ENCODE measurements around the gene ALDH1B1. TPM values are rescaled to one million over a fixed set of nuclear protein-coding genes. Genes with fewer than 3 reads are reported as not detected.

The ALDH1B1 gene
- total RNA-seq (10 to 100 TPM; 12.4 to 27.2 (median 13.7) TPM), polyA plus RNA-seq (11.5 TPM)
- long read RNA-seq, donor 1, transcript ALDH1B1-201 (2 exons, 3,066 nt): major isoform, 41 of 46 reads
- long read RNA-seq, donor 1, partial matches to known transcripts: 5 of 46 reads
- long read RNA-seq, donor 1, other reads (novel, unspliced or antisense): 0 of 46 reads
- long read RNA-seq, donor 2, transcript ALDH1B1-201 (2 exons, 3,066 nt): major isoform, 23 of 26 reads
- long read RNA-seq, donor 2, partial matches to known transcripts: 0 of 26 reads
- long read RNA-seq, donor 2, other reads (novel, unspliced or antisense): 2 of 26 reads
- long read RNA-seq, donor 3, transcript ALDH1B1-201 (2 exons, 3,066 nt): major isoform, 138 of 162 reads
- long read RNA-seq, donor 3, partial matches to known transcripts: 21 of 162 reads
- long read RNA-seq, donor 3, other reads (novel, unspliced or antisense): 1 of 162 reads
- long read RNA-seq, donor 4, transcript ALDH1B1-201 (2 exons, 3,066 nt): major isoform, 14 of 16 reads
- long read RNA-seq, donor 4, partial matches to known transcripts: 0 of 16 reads
- long read RNA-seq, donor 4, other reads (novel, unspliced or antisense): 2 of 16 reads

- H3K4me1 ChIP-seq (ENCODE audit: control insufficient read depth, insufficient read depth, low read length): peaks cover 5% of the 10 kb centered on the region
Observed at GRCh38 chr9:38392235-38393127, at the start of gene ALDH1B1. ALDH1B1 (plus strand) TSS chr9:38392702; CDS start chr9:38395749, 3,047 bp downstream.

GRCh38 chr9:38343037-38343436, 49.5 kb upstream of the ALDH1B1 start:
- DNase-seq (no peak), ATAC-seq (no peak)
- Histone ChIP-seq H3K4me3 (ENCODE audit: low read length) (no peak overlapping the region), H3K9me3 (ENCODE audit: control insufficient read depth, low read length) (no peaks in the 10 kb centered on the region), H3K27ac (ENCODE audit: low read length) (no peak overlapping the region), H3K27me3 (ENCODE audit: control insufficient read depth, insufficient read depth) (no peaks in the 10 kb centered on the region), H3K4me1 (ENCODE audit: control insufficient read depth, insufficient read depth, low read length) (no peaks in the 10 kb centered on the region)
- intact Hi-C loops (cut with DNase I): no loop called here
- 90% methylated on average over 3 of the region's 3 CpGs for WGBS

More at GRCh38 chr9:38392235-38393127, at the start of gene ALDH1B1:
- under 1% methylated on average over 58 of the region's 58 CpGs for WGBS
- intact Hi-C loops (cut with DNase I): no loop called here
- DNase-seq: peak; percentile 91 to 95 (median 95)
- no peak within 1 kb of the TSS for H3K27ac ChIP-seq (ENCODE audit: low read length)
- no peaks in the 10 kb centered on the region for H3K9me3 ChIP-seq (ENCODE audit: control insufficient read depth, low read length)
- ATAC-seq: peak; percentile 99 to 100
- H3K4me3 ChIP-seq (ENCODE audit: low read length): peak within 1 kb of the TSS; percentile 77
- no peaks in the 10 kb centered on the region for H3K27me3 ChIP-seq (ENCODE audit: control insufficient read depth, insufficient read depth)

DNA sequence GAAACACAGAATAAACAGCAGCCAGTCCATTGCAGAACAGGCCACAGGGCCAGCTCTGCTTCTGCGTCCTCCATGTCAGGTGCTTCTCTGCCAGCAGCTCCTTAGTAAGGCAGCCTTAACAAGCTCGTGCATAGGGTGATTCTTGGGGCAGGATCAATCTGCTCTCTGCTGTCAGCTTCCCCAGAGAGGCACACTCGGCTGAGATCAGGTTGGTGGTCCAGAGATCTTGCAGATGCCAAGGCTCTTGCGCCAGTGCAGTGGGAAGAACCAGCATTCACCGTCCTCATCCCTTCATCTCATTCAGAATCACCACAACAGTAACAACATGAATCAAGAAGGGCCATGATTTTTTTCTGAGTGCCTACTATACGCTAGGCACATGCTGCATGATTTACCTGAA, 49.0 kb upstream of the ALDH1B1 start:
- intact Hi-C loops (cut with DNase I): no loop called here

DNA sequence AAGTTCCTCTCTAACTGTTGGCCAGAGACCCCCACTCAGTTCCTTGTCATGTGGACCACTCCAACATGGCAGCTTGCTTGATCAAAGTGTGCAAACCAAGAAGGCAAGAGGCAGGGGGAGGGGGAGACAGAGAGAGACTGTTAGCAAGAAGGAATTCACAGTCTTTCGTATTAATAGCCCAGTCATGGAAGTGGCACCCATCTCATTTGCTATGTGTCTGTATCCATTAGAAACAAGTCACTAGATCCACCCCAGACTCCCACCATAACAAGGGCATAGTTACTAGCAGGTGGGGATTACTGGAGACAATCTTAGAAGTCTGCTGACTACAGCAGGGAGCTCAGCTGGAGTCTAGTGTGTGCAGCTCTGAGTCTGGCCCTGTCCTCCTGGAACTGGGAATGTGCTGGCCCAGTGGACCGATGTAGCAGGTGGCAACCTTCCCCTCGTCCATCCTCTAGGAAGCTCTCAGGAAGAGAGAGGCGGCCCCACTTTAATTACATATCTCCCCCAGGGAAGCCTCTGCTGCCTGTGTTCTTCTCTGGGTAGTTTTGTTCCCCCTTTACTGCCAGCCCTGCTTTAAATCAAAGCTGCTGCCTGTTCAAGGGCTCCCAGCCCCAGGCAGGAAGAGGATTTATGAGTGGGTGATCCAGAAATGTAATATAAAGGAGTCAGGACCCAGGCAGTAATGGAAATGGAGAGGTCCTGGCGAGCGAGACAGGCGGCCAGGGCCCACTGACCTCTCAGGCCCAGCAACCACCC, 47.8 kb upstream of the ALDH1B1 start:
- ATAC-seq: no peak
- intact Hi-C loops (cut with DNase I): no loop called here
- H3K4me3 ChIP-seq (ENCODE audit: low read length): no peak overlapping the region
- H3K4me1 ChIP-seq (ENCODE audit: control insufficient read depth, insufficient read depth, low read length): no peaks in the 10 kb centered on the region
- H3K9me3 ChIP-seq (ENCODE audit: control insufficient read depth, low read length): no peaks in the 10 kb centered on the region
- no peak for DNase-seq
- no peak overlapping the region for H3K27ac ChIP-seq (ENCODE audit: low read length)
- WGBS: 86% methylated on average over 7 of the region's 7 CpGs
- H3K27me3 ChIP-seq (ENCODE audit: control insufficient read depth, insufficient read depth): no peaks in the 10 kb centered on the region

More for the DNA sequence above, 49.0 kb upstream of the ALDH1B1 start:
- no peaks in the 10 kb centered on the region for H3K4me1 ChIP-seq (ENCODE audit: control insufficient read depth, insufficient read depth, low read length)
- WGBS: 89% methylated on average over 6 of the region's 6 CpGs
- H3K4me3 ChIP-seq (ENCODE audit: low read length): no peak overlapping the region
- H3K27ac ChIP-seq (ENCODE audit: low read length): no peak overlapping the region
- no peak for DNase-seq
- no peaks in the 10 kb centered on the region for H3K27me3 ChIP-seq (ENCODE audit: control insufficient read depth, insufficient read depth)
- H3K9me3 ChIP-seq (ENCODE audit: control insufficient read depth, low read length): no peaks in the 10 kb centered on the region
- ATAC-seq: no peak

DNA sequence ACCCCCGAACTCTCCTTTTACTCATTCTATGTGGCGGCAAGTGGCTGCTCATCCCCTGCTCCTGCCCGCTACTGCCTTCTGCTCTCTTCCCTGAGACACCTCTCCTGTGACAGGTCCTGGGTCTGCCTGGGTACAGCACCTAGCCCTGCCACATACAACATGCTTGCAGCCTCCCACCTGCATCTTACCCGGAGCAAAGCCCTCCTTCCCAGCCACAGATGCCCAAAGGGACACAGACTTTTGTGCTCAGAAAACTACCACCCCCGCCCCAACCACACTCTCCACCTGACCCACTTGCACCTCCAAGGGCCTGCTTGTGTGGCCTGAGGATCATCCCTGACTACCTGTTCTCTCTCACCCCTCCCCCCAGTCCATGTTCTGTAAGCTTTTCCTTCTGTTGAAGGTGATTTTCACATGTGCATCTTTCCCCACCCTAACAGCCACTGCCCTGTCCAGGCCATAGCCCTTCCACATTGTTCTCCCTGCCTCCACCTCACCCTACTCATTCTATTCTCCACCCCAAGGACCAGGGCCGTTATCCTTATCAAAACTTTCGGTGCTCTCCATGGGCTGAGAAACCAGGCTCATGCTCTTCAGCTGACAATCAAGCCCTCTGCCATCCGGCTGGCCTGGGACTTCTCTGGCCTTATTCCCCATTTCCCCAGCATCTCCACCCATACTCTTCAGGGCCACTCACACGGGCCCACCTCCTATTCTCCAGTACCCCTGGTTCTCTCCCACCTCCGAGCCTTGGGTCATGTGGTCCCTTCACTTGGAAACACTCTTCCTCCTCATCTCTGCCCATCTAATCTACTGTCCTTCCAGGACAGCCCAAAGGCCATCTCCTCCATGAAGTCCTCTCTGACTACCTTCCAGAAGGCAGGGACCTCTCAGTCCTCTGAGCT, 46.4 kb upstream of the ALDH1B1 start:
- ATAC-seq: no peak
- no peak for DNase-seq
- Histone ChIP-seq H3K4me3 (ENCODE audit: low read length) (no peak overlapping the region), H3K27me3 (ENCODE audit: control insufficient read depth, insufficient read depth) (no peaks in the 10 kb centered on the region), H3K27ac (ENCODE audit: low read length) (no peak overlapping the region), H3K9me3 (ENCODE audit: control insufficient read depth, low read length) (no peaks in the 10 kb centered on the region), H3K4me1 (ENCODE audit: control insufficient read depth, insufficient read depth, low read length) (no peaks in the 10 kb centered on the region)
- 83% methylated on average over 10 of the region's 10 CpGs for WGBS
- intact Hi-C loops (cut with DNase I): no loop called here

GRCh38 chr9:38346811-38347210, 45.7 kb upstream of the ALDH1B1 start:
- intact Hi-C loops (cut with DNase I): no loop called here
- no peak overlapping the region for H3K4me3 ChIP-seq (ENCODE audit: low read length)
- ATAC-seq (no peak), DNase-seq (no peak)
- H3K27ac ChIP-seq (ENCODE audit: low read length): no peak overlapping the region
- 45% methylated on average over 7 of the region's 7 CpGs for WGBS
- no peaks in the 10 kb centered on the region for H3K9me3 ChIP-seq (ENCODE audit: control insufficient read depth, low read length)
- H3K4me1 ChIP-seq (ENCODE audit: control insufficient read depth, insufficient read depth, low read length): no peaks in the 10 kb centered on the region
- H3K27me3 ChIP-seq (ENCODE audit: control insufficient read depth, insufficient read depth): no peaks in the 10 kb centered on the region

- intact Hi-C loops (cut with DNase I): no loop called here
- no peak overlapping the region for H3K27ac ChIP-seq (ENCODE audit: low read length)
- no peaks in the 10 kb centered on the region for H3K27me3 ChIP-seq (ENCODE audit: control insufficient read depth, insufficient read depth)
- DNase-seq (no peak), ATAC-seq (no peak)
- H3K4me3 ChIP-seq (ENCODE audit: low read length): no peak overlapping the region
- WGBS: 44% methylated on average over 2 of the region's 2 CpGs
- H3K9me3 ChIP-seq (ENCODE audit: control insufficient read depth, low read length): no peaks in the 10 kb centered on the region
- H3K4me1 ChIP-seq (ENCODE audit: control insufficient read depth, insufficient read depth, low read length): no peaks in the 10 kb centered on the region
Observed at GRCh38 chr9:38347271-38347671, 45.2 kb upstream of the ALDH1B1 start.

DNA sequence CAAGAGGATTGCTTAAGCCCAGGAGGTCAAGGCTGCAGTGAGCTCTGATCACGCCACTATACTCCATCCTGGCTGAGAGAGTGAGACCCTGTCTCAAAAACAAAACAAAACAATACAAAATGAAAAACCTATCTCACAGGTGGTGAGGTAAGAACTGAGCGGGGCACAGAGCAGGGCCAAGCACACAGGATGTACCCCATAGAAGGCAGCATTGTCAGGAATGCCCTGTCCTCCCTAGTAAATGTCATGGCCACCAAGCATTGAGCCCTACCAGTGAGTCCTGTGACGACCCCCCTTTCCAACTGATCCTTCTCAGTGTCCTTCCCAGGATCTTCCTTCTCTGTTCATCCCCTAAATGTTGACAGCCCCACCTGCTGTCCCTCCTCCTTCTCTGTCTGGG, 44.6 kb upstream of the ALDH1B1 start:
- DNase-seq: no peak
- Histone ChIP-seq H3K9me3 (ENCODE audit: control insufficient read depth, low read length) (no peaks in the 10 kb centered on the region), H3K27ac (ENCODE audit: low read length) (no peak overlapping the region), H3K4me3 (ENCODE audit: low read length) (no peak overlapping the region), H3K4me1 (ENCODE audit: control insufficient read depth, insufficient read depth, low read length) (no peaks in the 10 kb centered on the region), H3K27me3 (ENCODE audit: control insufficient read depth, insufficient read depth) (no peaks in the 10 kb centered on the region)
- intact Hi-C loops (cut with DNase I): no loop called here
- WGBS: 85% methylated on average over 3 of the region's 3 CpGs
- no peak for ATAC-seq

- Histone ChIP-seq H3K9me3 (ENCODE audit: control insufficient read depth, low read length) (no peaks in the 10 kb centered on the region), H3K27me3 (ENCODE audit: control insufficient read depth, insufficient read depth) (no peaks in the 10 kb centered on the region), H3K27ac (ENCODE audit: low read length) (no peak overlapping the region), H3K4me3 (ENCODE audit: low read length) (no peak overlapping the region), H3K4me1 (ENCODE audit: control insufficient read depth, insufficient read depth, low read length) (no peaks in the 10 kb centered on the region)
- DNase-seq: no peak
- intact Hi-C loops (cut with DNase I): loop anchor here in 1 of 4 donors (10.0 kb wide), 1 partner anchor 266 kb away; no protein-coding TSS in a partner anchor
- ATAC-seq: no peak
- 80% methylated on average over 2 of the region's 2 CpGs for WGBS
Observed at GRCh38 chr9:38350529-38350928, 42.0 kb upstream of the ALDH1B1 start.

Data from right cardiac atrium (tissue), 5 donors.